GM21515 (cell line): ENCODE data around the gene DSG2.
A peak's percentile ranks its signal among the peaks of the same experiment; 100 is the strongest.

ENCODE experiments used
- ATAC-seq: cut with Tn5 transposase; IDR thresholded peaks from one replicate; pipeline ENCODE4 v1.9.1; 2021; ENCODE audit not compliant: unreplicated experiment

The DSG2 gene

GRCh38 chr18:31554776-31555175 lies 56.8 kb downstream of the DSG2 start:
- no peak for ATAC-seq

GRCh38 chr18:31555971-31556747 lies 58.2 kb downstream of the DSG2 start:
- ATAC-seq, result no peak

- ATAC-seq, result no peak
Observed at GRCh38 chr18:31557446-31557845, 59.5 kb downstream of the DSG2 start.

- ATAC-seq, result no peak
Observed at GRCh38 chr18:31558567-31558966, 60.6 kb downstream of the DSG2 start.

- no peak for ATAC-seq
Observed at GRCh38 chr18:31562726-31563125, 64.7 kb downstream of the DSG2 start.

GRCh38 chr18:31563778-31564177 lies 65.8 kb downstream of the DSG2 start:
- no peak for ATAC-seq

GRCh38 chr18:31565345-31565744 lies 67.4 kb downstream of the DSG2 start:
- no peak for ATAC-seq

- ATAC-seq, result no peak
Observed at GRCh38 chr18:31565782-31566512, 68.0 kb downstream of the DSG2 start.

GRCh38 chr18:31566576-31567306 lies 68.8 kb downstream of the DSG2 start:
- no peak for ATAC-seq

- ATAC-seq, result no peak
Observed at GRCh38 chr18:31572368-31572767, 74.4 kb downstream of the DSG2 start.

- no peak for ATAC-seq
Observed at GRCh38 chr18:31573051-31573450, 75.1 kb downstream of the DSG2 start.

GRCh38 chr18:31574359-31574758 lies 76.4 kb downstream of the DSG2 start:
- ATAC-seq, result no peak

GRCh38 chr18:31575515-31576257 lies 77.7 kb downstream of the DSG2 start:
- no peak for ATAC-seq

GRCh38 chr18:31576670-31577069 lies 78.7 kb downstream of the DSG2 start:
- peak; percentile 65 for ATAC-seq

- no peak for ATAC-seq
Observed at GRCh38 chr18:31577195-31577594, 79.2 kb downstream of the DSG2 start.

- ATAC-seq, result no peak
Observed at GRCh38 chr18:31578126-31578525, 80.1 kb downstream of the DSG2 start.

GRCh38 chr18:31579375-31579774 lies 81.4 kb downstream of the DSG2 start:
- no peak for ATAC-seq

GRCh38 chr18:31581498-31582197 lies 83.7 kb downstream of the DSG2 start:
- no peak for ATAC-seq

GRCh38 chr18:31583185-31583854 lies 85.3 kb downstream of the DSG2 start:
- no peak for ATAC-seq

- no peak for ATAC-seq
Observed at GRCh38 chr18:31585991-31586390, 88.0 kb downstream of the DSG2 start.
